ENCODE measurements around the gene TMEM59.

- TF ChIP-seq CTCF (IDR thresholded peaks at IDR 0.05), result no peak
- TF ChIP-seq POLR2A (IDR thresholded peaks at IDR 0.05), result no peak
Measured at GRCh38 chr1:54018635-54019034, 34.4 kb downstream of the TMEM59 start.
